HEK293T (cell line): Measurements from ENCODE around the gene ZBTB25.

Experiments used
- CTCF ChIA-PET: fragments of 350-600 bp; formaldehyde crosslinking; extraction: SDS; loops from one replicate; lab custom pipeline; 2021; ENCODE audit warnings: antibody characterized with exemption, inconsistent platforms; lab: Yijun Ruan, JAX
- POLR2A ChIA-PET: fragments of 350-600 bp; formaldehyde crosslinking; extraction: SDS; loops from one replicate; lab custom pipeline; 2020; ENCODE audit warnings: antibody characterized with exemption, inconsistent platforms; lab: Yijun Ruan, JAX
- DNase-seq: peaks from one replicate; pipeline ENCODE4 v3.0.0; 2012; ENCODE audit warnings: mixed read lengths; ENCODE audit errors: extremely low spot score
- ARNT ChIP-seq: fragments of 450-650 bp; IDR thresholded peaks from 2 replicates; pipeline ENCODE4 v1.6.1; 2017; ENCODE audit warnings: mild to moderate bottlenecking
- BHLHE40 ChIP-seq: fragments of 450-650 bp; IDR thresholded peaks from 2 replicates; pipeline ENCODE4 v1.6.1; 2016; ENCODE audit warnings: mild to moderate bottlenecking, moderate library complexity, borderline replicate concordance
- CTBP1 ChIP-seq: fragments of 450-650 bp; IDR thresholded peaks from 2 replicates; pipeline ENCODE4 v1.6.1; 2016; ENCODE audit warnings: borderline replicate concordance
- ELF4 ChIP-seq: fragments of 450-650 bp; IDR thresholded peaks from 2 replicates; pipeline ENCODE4 v1.6.1; 2017; ENCODE audit warnings: antibody characterized with exemption
- FOXA1 ChIP-seq: fragments of 450-650 bp; IDR thresholded peaks from 2 replicates; pipeline ENCODE4 v1.6.1; 2016; ENCODE audit warnings: mild to moderate bottlenecking
- FOXK2 ChIP-seq: fragments of 450-650 bp; IDR thresholded peaks from 2 replicates; pipeline ENCODE4 v1.6.1; 2016; ENCODE audit warnings: mild to moderate bottlenecking
- FOXM1 ChIP-seq: fragments of 450-650 bp; IDR thresholded peaks from 2 replicates; pipeline ENCODE4 v1.6.1; 2017; ENCODE audit warnings: mild to moderate bottlenecking, borderline replicate concordance
- HDGF ChIP-seq: fragments of 450-650 bp; IDR thresholded peaks from 2 replicates; pipeline ENCODE4 v1.6.1; 2017; ENCODE audit warnings: antibody characterized with exemption, borderline replicate concordance
- L3MBTL2 ChIP-seq: fragments of 450-650 bp; conservative IDR thresholded peaks from 2 replicates; pipeline ENCODE4 v1.6.1; 2016; ENCODE audit warnings: mild to moderate bottlenecking
- LEF1 ChIP-seq: fragments of 450-650 bp; IDR thresholded peaks from 2 replicates; pipeline ENCODE4 v1.6.1; 2017; ENCODE audit warnings: mild to moderate bottlenecking, borderline replicate concordance
- NFRKB ChIP-seq: fragments of 450-650 bp; IDR thresholded peaks from 2 replicates; pipeline ENCODE4 v1.6.1; 2016; ENCODE audit warnings: mild to moderate bottlenecking, moderate library complexity
- PKNOX1 ChIP-seq: fragments of 450-650 bp; IDR thresholded peaks from 2 replicates; pipeline ENCODE4 v1.6.1; 2016
- SP1 ChIP-seq: fragments of 450-650 bp; IDR thresholded peaks from 2 replicates; pipeline ENCODE4 v1.6.1; 2017
- SUZ12 ChIP-seq: fragments of 450-650 bp; IDR thresholded peaks from 2 replicates; pipeline ENCODE4 v1.6.1; 2016; ENCODE audit warnings: mild to moderate bottlenecking
- TARDBP ChIP-seq: fragments of 450-650 bp; IDR thresholded peaks from 2 replicates; pipeline ENCODE4 v1.6.1; 2016
- ZNF384 ChIP-seq: fragments of 450-650 bp; IDR thresholded peaks from 2 replicates; pipeline ENCODE4 v1.6.1; 2016

ZBTB25 gene

GRCh38 chr14:64450255-64450654, 53.4 kb downstream of the ZBTB25 start:
- DNase-seq: no peak
- ChIA-PET CTCF (no interaction called here), POLR2A (no interaction called here)
- TF ChIP-seq NFRKB: no peak
- TF ChIP-seq LEF1: no peak
- no peak for TF ChIP-seq BHLHE40
- TF ChIP-seq HDGF: no peak
- no peak for TF ChIP-seq TARDBP

- DNase-seq: no peak
- CTCF ChIA-PET: no interaction called here
- POLR2A ChIA-PET: no interaction called here
- no peak for TF ChIP-seq L3MBTL2
- no peak for TF ChIP-seq SP1
- TF ChIP-seq NFRKB: no peak
- no peak for TF ChIP-seq TARDBP
- TF ChIP-seq ZNF384: no peak
- TF ChIP-seq SUZ12: no peak
- TF ChIP-seq FOXA1: no peak
- no peak for TF ChIP-seq LEF1
- TF ChIP-seq PKNOX1: no peak
- no peak for TF ChIP-seq ELF4
Measured at GRCh38 chr14:64447876-64448670, 55.6 kb downstream of the ZBTB25 start.

GRCh38 chr14:64444984-64445845, 58.4 kb downstream of the ZBTB25 start:
- no peak for TF ChIP-seq PKNOX1
- TF ChIP-seq SUZ12: no peak
- no peak for TF ChIP-seq SP1
- TF ChIP-seq TARDBP: no peak
- TF ChIP-seq ARNT: no peak
- no peak for TF ChIP-seq FOXK2
- no peak for TF ChIP-seq NFRKB
- TF ChIP-seq FOXM1: no peak
- TF ChIP-seq L3MBTL2: no peak
- no peak for TF ChIP-seq ELF4
- no peak for TF ChIP-seq FOXA1
- no peak for TF ChIP-seq LEF1
- TF ChIP-seq ZNF384: no peak
- DNase-seq: no peak
- ChIA-PET POLR2A (no interaction called here), CTCF (interaction anchor here (1.3 kb wide), 1 partner anchor 15 kb away, joined by 4 read pairs; no protein-coding TSS in a partner anchor)

GRCh38 chr14:64444140-64444539, 59.5 kb downstream of the ZBTB25 start:
- TF ChIP-seq SP1 (no peak), FOXK2 (no peak), BHLHE40 (no peak)
- ChIA-PET POLR2A (interaction anchor here (1.3 kb wide), 1 partner anchor 56 kb away, joined by 3 read pairs; the partner anchor contains the start of gene MTHFD1), CTCF (no interaction called here)
- DNase-seq: no peak

GRCh38 chr14:64442300-64442988, 61.2 kb downstream of the ZBTB25 start:
- CTCF ChIA-PET: no interaction called here
- no peak for DNase-seq
- POLR2A ChIA-PET: no interaction called here
- TF ChIP-seq SP1 (no peak), CTBP1 (no peak), ZNF384 (no peak), NFRKB (no peak), FOXM1 (no peak), FOXA1 (no peak), PKNOX1 (no peak), L3MBTL2 (no peak)

GRCh38 chr14:64440494-64440893, 63.1 kb downstream of the ZBTB25 start:
- DNase-seq: no peak
- CTCF ChIA-PET: no interaction called here
- no peak for TF ChIP-seq NFRKB
- TF ChIP-seq SUZ12: no peak
- no peak for TF ChIP-seq LEF1
- no peak for TF ChIP-seq L3MBTL2
- no peak for TF ChIP-seq SP1
- TF ChIP-seq BHLHE40: no peak
- no peak for TF ChIP-seq FOXA1
- TF ChIP-seq TARDBP: no peak
- TF ChIP-seq ZNF384: no peak
- POLR2A ChIA-PET: no interaction called here
